HL-60/S4 (cell line): ENCODE data around the gene RAB22A.

Source experiments
- in situ Hi-C: fragments of 300-500 bp; cut with MboI; formaldehyde crosslinking; loops from 2 replicates; pipeline ENCODE4 v1.14.3; 2022; ENCODE audit warnings: low sequenced_read_pairs

The RAB22A gene, protein sequence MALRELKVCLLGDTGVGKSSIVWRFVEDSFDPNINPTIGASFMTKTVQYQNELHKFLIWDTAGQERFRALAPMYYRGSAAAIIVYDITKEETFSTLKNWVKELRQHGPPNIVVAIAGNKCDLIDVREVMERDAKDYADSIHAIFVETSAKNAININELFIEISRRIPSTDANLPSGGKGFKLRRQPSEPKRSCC

DNA sequence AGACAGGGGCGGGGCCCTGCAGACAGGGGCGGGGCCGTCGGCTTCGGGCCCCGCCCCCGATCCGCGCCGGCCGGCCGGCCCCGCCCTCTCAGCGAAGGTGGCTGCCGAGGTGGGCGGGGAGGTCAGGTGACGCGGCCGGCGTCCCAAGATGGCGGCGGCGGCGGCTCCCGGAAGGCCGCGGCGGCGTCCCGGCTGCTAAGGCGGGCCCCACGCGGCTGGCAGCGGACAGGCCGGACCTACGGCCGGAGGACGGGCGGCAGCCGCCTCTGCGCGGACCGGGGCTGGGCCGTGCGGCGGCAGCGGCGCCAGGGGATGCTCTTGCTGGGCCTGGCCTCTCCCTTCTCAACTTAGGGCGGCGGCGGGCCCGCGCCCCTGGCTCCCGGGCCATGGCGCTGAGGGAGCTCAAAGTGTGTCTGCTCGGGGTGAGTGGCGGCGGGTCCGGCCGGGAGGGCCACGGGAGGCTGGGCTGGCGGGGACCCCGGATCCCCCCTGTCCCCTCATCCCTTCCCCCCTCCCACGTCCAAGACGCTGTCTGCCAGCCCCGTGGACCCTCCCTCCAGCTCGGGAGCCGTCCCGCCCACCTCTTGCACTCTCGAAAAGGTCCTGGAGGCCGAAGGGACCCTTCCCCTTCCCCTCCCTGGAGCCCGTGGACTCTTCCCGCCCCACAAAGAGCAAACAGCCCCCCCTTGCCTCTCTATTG is at the start of gene RAB22A:
Gene RAB22A (plus strand): TSS at position 125 of the 700 bp plus-strand sequence. CDS start 262 bp downstream, at position 387.
- in situ Hi-C loops: no loop called here

DNA sequence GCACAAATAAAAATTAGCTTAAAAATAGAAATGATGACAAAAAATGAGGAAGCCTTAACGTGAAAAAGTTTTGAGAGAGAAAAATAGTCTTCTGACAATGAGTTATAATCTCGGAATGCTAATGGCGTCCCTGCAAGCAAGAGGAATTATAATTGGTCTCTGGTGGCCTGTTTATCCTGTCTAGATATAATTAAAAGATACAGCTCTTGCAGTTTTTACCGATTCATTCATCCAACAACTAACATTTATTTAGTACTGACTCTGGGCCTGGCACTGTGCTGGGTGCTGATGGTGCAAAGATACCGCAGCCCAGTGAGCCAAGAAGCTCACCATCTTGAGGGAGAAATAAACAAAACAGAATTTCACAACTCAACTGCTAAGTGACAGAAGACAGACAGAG is 49.5 kb upstream of the RAB22A start:
- in situ Hi-C loops: no loop called here

DNA sequence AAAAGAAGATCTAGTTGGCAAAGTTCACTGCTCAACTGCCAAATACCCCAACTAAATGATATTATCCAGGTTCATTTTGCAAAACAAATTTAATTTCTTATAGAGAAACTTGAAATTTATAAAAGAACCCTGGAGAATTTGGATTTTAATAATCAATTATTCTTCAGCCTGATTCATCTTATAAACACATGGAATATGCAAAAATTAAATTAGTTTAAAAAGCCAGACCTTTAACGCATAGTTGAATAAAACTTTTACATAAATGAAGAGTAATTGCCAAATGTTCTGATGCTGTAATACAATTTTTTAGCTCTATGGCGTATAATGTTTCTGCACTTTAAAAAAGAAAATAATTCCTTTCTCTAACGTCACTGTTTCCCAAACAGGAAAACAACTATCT is 47.9 kb upstream of the RAB22A start:
- in situ Hi-C loops: no loop called here

DNA sequence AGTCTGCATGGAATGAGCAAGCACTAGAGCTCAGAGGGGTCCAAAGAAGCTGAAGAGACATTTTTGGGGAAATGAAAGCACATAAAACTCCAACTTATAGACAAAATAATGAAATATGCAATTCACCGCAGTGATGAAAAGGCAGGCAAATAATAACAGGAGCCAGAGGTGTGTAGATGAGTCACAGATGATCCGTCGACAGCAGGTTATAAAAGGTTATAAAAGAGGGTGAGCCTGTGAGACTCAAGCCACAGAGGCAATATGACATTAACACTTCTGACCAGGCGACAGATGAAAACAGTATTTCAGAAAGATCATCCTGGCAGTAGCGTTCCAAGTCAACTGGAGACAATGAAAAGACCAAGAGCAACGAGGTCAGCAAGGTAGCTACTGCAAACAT is 45.2 kb upstream of the RAB22A start:
- in situ Hi-C loops: no loop called here

DNA sequence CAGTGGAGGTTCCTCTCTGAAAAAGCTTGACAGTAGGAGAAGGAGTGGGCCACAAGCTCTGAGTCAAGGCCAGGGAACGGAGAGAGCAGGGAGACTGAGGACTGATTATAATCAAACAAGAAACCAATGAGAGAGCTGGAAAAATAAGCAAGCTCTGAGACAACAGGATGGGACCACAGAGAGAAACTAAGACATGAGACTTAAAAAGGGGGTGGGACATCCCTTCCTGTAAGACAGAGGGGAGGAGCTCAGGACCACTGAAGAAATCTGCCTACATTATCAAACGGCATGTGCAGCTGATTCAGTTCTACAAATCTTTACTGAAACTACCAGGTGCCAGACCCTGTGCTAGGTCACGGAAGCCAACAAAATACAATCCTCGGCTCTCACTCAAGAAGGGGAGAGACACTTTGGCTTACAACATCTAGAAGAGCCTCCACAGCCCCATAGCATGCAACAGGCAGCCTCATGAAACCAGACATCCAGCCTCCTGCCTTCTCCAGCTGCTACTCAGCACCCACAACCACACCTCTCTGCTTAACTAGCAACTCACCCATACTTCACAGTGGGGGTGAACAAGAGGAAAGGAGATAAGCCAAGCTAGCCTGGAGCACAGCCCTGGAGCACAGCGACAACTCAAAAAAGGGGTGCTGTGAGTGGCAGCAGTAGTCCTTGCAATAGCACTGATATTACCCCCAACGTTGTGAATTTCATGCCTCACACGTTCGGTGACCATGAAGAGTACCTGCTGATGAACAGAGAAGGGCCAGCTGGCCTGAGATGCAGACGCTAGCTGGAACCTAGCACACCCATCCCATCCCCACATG is 41.9 kb upstream of the RAB22A start:
- in situ Hi-C loops: no loop called here

DNA sequence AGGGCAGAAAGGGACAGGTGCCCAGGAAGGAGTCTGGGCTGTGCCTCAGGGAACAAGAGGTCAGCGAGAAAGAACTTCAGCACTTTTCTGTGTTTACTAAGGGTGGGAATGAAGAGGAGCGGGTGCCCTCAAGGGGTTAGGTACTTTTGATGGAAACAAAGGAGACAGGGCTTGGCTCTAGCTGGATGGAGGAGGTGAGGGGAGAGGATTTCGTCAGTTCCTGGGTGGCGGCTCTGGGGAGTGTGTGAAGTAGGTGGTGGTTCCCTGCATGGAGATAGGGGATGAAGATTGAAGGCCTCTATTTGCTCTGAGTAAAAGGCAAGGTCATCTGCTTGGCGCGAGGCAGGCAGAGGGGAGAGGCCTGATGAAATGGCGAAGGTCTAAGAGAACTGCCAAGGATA is 41.1 kb upstream of the RAB22A start:
- in situ Hi-C loops: no loop called here

DNA sequence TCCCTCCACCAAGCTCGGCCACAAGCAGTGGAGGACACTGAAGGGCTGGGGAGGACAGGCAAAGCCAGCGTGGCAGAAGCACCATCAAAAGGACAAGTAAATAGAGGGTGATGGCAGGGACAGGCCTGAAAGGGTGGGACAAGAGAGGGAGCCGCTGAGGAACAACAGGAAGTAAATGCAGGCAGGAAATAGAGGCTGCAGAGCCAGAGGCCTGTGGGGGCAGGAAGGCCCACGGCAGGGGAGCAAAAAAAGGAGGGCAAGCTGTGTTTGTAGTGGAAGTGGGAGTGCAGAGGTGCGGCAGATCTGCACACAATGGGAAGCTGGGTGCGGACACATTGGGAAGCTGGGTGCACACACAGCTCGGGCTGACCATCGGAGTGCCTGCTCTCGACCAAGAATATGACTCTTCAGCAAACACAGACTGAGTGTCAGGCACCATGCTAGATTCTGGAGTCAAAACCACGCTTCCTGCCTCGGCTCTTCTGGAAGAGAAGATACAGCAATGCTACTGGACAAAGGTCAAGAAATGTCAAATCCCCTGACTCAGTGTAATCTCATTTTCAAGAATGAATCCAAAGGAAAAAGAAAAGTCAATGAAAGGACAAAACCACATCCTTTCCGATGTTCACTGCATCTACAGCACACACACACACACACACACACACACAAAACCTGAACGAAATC is 40.4 kb upstream of the RAB22A start:
- in situ Hi-C loops: no loop called here

DNA sequence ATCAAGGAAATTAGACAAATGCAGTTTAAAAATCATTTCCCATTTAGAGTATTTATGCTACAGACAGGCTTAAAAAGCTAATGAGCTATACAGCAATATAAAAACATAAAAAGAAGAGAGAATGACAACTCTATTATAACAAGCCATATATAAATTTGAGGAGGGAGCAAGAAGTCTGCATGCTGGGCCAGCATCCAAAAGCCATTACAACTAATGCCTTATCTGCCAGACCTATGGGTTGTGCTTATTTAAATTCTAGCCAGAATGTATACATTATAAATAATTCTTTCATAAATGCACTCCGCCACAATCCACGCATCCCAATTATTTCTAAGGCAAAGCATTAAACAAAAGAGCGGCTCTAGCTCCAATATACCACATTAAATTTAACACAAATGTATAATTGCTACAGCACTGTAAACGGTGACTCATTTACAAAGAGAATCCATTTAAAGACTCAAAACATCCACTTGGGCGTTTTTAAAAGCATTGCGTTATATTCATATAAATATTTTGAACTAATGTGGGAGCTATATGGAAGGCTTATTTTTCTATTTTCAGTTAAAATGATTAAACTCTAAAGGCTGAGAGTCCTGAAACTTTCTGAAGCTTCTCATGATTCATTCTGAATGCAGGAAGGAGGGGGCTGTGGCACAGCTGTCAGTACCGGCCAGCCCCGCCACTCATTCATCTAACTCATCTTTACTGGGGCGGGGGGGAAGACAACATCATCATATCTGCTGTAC is 37.7 kb upstream of the RAB22A start:
- in situ Hi-C loops: no loop called here

DNA sequence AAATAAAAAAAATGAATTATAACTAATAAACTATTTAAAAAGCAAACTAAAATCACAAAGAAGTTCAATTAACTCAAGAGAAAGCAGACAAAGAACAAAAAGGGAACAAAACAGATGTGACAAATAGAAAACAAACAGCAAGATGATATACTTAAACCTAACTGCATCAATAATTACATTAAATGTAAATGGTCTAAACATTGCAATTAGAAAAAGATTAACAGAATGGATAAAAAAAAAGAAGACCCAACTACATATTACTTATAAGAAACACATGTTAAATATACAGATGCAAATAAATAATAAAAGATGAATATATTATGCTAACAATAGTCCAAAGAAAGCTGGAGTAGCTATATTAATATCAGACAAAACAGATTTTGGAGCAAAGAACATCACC is 35.1 kb upstream of the RAB22A start:
- in situ Hi-C loops: no loop called here

DNA sequence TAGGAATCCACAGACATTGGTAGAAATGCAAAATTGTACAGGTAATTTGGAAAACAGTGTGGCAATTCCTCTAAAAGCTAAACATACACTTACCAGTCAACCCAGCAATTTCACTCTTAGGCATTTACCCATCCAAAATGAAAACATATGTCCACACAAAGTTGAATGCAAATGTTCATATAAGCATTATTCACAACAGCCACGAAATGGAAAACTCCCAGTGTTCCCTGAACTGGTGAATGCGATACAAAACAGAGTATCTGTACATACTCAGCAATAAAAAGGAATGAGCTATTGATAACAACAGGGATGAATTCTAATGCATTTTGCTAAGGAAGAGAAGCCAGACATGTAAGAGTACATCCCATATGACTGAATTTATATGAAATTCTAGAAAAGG is 32.4 kb upstream of the RAB22A start:
- in situ Hi-C loops: no loop called here

DNA sequence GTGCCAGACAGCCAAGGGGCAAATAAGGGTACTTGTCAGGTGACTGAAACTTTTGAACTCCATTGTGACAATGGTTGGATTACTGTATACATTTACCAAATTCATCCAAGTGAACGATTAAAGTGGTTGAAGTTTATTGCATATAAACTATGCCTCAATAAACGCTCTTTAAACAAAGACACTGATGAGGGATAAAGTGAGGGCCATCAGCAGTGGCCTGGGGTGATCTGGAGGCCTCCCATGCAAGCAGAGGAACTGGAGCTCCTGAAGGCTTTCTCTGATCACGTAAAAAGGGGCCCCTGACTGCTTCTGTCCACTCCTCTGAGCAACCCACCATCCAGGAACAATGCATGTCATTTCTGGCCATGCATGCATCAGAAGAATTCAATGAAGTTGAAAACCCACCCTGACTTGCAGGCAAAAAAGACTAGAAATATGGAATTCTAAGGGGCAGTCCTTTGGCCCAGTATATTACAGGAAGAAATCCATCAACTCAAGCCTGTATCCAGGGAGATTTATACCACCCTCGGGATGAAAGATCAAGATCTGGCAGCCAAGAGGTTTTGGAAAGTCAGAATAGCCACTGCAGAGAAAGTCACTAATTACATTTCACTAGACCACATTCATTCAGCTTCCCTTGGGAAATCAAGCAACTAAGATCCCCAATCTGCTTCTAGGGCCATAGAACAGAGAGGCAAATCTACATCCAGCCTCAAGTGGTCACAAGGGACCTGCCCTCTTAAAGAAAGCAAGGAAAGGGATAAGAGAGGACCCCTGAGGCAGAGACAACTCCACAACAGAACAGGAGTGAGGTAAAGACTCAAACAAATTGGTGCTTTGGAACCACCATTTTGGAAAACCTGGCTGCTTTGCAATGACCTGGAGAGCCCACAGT is 31.7 kb upstream of the RAB22A start:
- in situ Hi-C loops: no loop called here

DNA sequence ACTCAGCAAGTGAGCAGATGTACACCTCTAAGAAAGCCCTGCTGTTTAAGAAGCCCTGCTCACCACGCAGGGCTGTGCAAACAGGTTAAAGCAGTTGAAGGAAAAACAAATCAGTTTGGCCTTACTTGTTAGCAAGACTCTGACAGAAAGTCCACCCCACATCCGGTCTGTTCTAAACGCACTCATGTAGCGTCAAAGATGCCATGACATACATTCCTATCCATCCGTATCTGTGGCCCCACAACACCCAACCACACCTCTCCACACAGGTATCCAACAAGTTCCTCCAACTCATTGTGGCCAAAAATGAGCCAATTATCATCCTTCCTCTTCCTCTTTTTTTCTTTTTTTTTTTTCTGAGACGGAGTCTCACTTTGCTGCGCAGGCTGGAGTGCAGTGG is 22.8 kb upstream of the RAB22A start:
- in situ Hi-C loops: no loop called here

DNA sequence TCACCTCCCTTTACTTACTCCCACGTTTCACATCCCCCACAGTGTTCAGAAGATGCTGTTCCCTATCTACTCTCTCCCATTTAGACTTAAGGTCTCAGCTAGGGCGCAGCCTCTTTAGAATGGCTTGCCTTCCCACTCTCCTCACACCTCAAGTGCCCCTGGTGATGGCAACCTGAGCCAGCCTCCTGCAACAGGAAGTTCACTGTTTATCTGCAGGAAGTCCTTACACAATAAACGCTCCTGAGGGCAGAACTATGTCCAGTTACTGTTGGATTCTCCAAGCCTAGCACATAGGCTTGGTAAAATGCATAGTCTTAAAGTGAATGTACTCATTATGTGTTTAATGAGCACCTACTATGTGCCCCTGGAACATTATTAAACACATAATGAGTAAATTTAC is 21.9 kb upstream of the RAB22A start:
- in situ Hi-C loops: no loop called here

DNA sequence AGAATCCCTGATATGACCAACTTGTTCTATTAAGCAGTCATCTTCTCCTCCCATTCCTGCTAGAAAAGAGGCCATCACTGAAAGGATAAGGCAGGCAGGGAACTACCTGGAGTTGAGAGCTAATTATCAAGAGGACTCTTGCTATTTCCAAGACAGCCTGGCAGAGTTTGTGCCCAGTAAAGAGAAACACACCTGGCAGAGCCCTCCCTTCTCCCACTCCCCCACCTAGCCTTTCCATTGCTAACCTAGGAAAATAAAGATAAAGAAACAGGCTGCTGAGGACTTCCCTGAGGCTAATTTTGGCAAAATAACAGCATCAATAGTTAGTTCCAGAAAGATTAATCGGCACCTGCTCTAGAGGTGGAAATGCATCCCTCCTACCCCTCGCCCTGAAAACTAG is 20.4 kb upstream of the RAB22A start:
- in situ Hi-C loops: no loop called here

DNA sequence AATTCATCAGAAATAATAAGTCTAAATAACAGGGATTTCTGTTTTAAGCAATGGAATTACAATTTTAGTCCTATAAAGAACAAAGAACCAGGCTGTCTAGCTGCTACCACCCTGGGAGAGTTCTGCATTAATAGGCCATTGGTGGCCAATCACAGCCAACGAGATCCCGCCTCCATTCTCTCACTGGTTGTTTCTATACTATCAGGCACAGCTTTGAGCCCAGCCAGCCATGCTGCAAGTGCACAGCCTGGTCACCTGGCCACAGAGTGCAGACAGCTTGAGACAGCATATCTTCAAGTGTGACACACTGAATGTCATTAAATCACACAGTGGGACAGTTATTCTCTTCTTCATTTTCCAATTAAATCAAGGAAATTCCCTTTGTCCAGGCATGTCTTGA is 16.1 kb upstream of the RAB22A start:
- in situ Hi-C loops: no loop called here

DNA sequence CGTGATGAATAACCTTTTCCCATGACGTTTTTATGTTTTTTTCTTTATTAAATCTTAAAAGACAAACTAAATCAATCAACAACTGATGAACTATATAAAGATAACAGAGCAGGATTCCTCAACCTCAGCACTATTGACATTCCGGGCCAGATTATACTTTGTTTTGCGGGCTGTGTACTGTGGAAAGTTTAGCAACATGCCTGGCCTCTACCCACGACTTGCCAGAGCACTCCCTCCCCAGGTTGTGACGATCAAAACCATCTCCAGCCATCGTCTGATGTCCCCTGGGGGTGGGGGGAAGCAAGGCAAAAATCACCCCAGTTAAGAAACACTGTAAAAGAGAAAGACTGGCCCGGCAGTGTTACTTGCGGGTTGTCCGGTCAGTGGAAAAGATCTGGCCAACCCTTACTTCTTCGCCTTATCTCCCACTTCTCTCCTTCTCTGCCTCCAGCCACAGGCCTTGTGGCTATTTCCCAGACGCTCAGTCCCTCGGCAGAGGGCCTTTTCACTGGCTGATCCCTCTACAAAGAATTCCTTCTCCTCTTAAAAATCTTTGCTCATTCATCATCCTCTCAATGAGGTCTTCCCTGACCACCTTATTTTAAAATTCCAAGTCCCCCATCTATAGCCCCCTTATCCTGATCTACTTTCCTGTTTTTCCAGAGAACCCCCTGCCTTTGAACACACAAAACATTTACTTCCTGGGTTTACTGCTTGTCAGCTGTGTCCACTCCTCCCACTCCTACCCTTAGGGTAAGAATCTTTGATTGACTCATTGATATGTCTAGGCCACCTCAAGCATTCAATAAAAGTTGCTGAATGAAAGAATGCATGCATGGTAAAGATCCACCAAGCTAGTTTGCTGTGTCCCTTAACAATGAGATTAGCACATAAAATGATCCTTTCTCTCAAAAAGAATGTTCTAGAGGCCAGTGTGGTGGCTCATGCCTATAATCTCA is 14.7 kb upstream of the RAB22A start:
- in situ Hi-C loops: no loop called here

DNA sequence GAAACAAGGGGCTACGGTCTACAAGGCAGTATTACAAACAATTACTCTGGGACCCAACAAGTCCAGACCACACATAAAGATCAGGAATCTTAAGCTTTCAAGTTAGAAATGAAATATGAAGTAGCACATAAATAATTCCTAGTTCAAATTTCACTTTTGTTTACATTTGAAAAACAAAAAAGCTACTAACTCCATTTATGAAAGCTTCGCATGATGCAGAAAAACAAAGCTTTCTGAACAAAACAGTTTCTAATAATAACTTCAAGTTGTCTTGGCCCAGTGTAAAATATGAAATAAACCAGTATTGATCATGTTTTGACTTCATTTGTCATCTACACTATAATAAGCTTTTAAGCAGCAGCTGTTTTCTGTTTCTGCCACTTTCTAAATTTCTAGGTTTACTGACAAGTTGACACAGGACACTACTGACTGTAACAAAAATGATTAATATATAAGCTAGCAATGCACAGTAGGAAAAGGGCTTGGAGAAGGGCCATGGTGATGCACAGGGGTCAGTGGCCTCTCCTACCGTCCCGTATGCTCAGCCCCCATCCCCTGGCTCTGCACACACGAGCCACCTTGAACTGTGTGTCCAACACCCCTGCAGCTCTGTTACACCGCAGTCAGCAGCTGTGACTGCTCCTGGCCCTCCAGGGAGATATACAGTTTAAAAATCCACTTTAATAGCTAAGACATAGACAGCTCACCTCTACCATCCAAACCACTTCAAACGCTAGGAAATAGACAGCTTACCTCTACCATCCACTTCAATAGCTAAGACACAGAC is 13.3 kb upstream of the RAB22A start:
- in situ Hi-C loops: no loop called here

DNA sequence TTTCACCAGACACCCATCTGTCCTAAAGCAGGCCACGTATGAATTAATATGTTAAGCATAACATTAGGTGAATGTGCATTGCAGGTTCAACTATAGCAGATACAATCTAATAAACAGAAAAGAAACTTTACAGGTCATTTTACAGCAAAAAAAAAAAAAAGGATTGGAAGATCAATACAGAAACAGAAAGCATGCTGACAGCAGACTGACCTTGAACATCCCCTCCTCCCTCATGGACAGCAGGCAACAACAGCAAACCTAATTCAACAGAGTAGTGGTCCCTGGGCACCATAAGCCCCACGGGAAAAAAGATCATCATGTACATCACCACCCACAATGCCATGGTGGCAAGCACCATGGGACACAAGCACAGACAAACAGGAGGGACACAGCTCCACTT is 12.1 kb upstream of the RAB22A start:
- in situ Hi-C loops: no loop called here
